ENCODE measurements around the gene MXRA8.

Gene MXRA8

GRCh38 chr1:1399187-1399871, 41.0 kb upstream of the MXRA8 start, which contains the start of gene CCNL2:
Gene CCNL2 (minus strand): TSS chr1:1399335. CDS start chr1:1399306, 29 bp downstream.
- no peaks in the 10 kb centered on the region for H3K27me3 Mint-ChIP-seq
- H3K36me3 Mint-ChIP-seq (ENCODE audit: insufficient read depth): peaks cover 63% of the 10 kb centered on the region
- peak; percentile 95 to 99 for DNase-seq (ENCODE audit: low spot score in 2 of 2)
- peak; percentile 98 for ATAC-seq (replicated peaks; ENCODE audit: extremely low read depth, poor library complexity, severe bottlenecking)
- peak within 1 kb of the TSS; percentile 91 for H3K4me3 Mint-ChIP-seq
- no peaks in the 10 kb centered on the region for H3K9me3 Mint-ChIP-seq
- peak within 1 kb of the TSS; percentile 93 for H3K27ac Mint-ChIP-seq (ENCODE audit: low read depth)
- H3K4me1 Mint-ChIP-seq: peaks cover 46% of the 10 kb centered on the region

DNA sequence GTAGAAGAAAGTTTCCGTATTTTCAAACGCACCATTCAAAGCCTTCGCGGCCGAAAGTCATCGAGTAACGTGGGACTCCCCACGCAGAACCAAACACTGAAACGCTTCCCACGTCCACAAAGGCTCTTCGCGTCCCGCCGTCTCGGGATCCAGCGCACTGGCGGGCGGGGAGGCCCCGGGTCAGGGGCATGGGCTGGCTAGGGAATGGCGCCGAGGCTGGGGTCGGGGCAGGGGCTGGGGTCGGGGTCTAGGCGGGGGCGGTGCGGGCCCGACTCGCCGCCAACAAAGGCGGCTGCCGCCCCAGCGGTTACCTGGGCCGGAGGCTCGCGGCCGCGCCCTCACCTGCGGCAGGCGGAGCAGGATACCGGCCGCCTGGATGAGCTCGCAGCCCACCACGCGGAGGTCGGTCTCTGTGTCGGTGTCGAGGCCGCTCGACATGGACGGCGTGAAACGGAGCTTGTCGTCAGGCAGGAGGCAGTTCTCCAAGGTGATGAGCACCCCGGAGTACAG, 40.4 kb upstream of the MXRA8 start:
- Mint-ChIP-seq H3K9me3 (no peaks in the 10 kb centered on the region), H3K4me3 (peak overlapping the region; percentile 91), H3K27ac (ENCODE audit: low read depth) (peak overlapping the region; percentile 93), H3K4me1 (peaks cover 44% of the 10 kb centered on the region), H3K36me3 (ENCODE audit: insufficient read depth) (peaks cover 63% of the 10 kb centered on the region), H3K27me3 (no peaks in the 10 kb centered on the region)
- ATAC-seq (replicated peaks; ENCODE audit: extremely low read depth, poor library complexity, severe bottlenecking): no peak
- DNase-seq (ENCODE audit: low spot score in 2 of 2): no peak

- Mint-ChIP-seq H3K36me3 (ENCODE audit: insufficient read depth) (peaks cover 64% of the 10 kb centered on the region), H3K9me3 (no peaks in the 10 kb centered on the region), H3K27me3 (no peaks in the 10 kb centered on the region), H3K4me3 (peak overlapping the region; percentile 91), H3K27ac (ENCODE audit: low read depth) (peak overlapping the region; percentile 77), H3K4me1 (peaks cover 40% of the 10 kb centered on the region)
- DNase-seq (ENCODE audit: low spot score in 2 of 2): no peak
- no peak for ATAC-seq (replicated peaks; ENCODE audit: extremely low read depth, poor library complexity, severe bottlenecking)
Measured at GRCh38 chr1:1397839-1398523, 39.6 kb upstream of the MXRA8 start.

DNA sequence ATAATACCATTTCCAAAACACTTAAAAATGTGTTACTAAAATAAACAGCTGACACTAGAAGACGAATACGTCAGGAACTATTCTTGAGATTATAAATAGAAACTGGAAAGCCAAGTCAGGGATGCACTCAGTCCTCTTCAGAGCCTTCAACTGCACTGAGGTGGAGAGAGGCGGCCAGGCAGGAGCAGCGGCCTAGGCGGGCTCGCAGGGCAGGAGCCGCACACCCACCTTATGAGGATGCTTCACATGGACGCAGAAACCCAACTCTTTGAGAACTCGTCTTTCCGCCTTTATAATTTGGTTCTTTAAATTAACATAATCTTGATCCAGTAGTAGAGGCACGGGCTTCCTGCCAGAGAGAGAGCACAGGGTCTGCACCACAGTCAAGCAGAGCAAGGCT, 36.8 kb upstream of the MXRA8 start:
- Mint-ChIP-seq H3K9me3 (no peaks in the 10 kb centered on the region), H3K27me3 (no peaks in the 10 kb centered on the region), H3K36me3 (ENCODE audit: insufficient read depth) (peaks cover 69% of the 10 kb centered on the region), H3K27ac (ENCODE audit: low read depth) (no peak overlapping the region), H3K4me1 (peaks cover 26% of the 10 kb centered on the region), H3K4me3 (no peak overlapping the region)
- ATAC-seq (replicated peaks; ENCODE audit: extremely low read depth, poor library complexity, severe bottlenecking) (no peak), DNase-seq (ENCODE audit: low spot score in 2 of 2) (no peak)

GRCh38 chr1:1394116-1394515, 35.8 kb upstream of the MXRA8 start:
- Mint-ChIP-seq H3K4me1 (peaks cover 18% of the 10 kb centered on the region), H3K36me3 (ENCODE audit: insufficient read depth) (peaks cover 76% of the 10 kb centered on the region), H3K27me3 (no peaks in the 10 kb centered on the region), H3K9me3 (no peaks in the 10 kb centered on the region), H3K4me3 (no peak overlapping the region), H3K27ac (ENCODE audit: low read depth) (no peak overlapping the region)
- ATAC-seq (replicated peaks; ENCODE audit: extremely low read depth, poor library complexity, severe bottlenecking) (no peak), DNase-seq (ENCODE audit: low spot score in 2 of 2) (no peak)

DNA sequence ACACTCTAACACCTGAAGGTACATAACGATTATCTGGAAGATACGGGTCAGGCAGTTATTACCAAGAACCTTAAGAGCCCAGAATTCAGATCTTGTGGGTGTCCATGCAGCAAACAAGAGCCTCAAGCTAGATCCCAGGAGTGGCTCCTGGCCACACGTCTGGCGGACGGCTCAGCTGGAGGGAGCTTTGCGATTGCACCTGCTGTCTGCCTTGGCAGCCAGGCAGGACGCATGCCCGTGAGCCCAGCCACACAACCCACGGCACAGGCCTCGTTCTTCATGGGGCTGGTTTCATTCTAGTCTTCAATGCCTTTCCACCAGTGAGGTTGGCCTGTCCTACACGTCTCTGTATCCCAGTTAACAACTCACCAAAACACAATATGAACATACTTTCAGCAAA, 35.1 kb upstream of the MXRA8 start:
- Mint-ChIP-seq H3K4me3 (no peak overlapping the region), H3K27me3 (no peaks in the 10 kb centered on the region), H3K4me1 (peaks cover 18% of the 10 kb centered on the region), H3K27ac (ENCODE audit: low read depth) (no peak overlapping the region), H3K9me3 (no peaks in the 10 kb centered on the region), H3K36me3 (ENCODE audit: insufficient read depth) (peaks cover 83% of the 10 kb centered on the region)
- no peak for DNase-seq (ENCODE audit: low spot score in 2 of 2)
- ATAC-seq (replicated peaks; ENCODE audit: extremely low read depth, poor library complexity, severe bottlenecking): no peak

GRCh38 chr1:1393014-1393413, 34.7 kb upstream of the MXRA8 start:
- Mint-ChIP-seq H3K4me1 (peaks cover 15% of the 10 kb centered on the region), H3K9me3 (no peaks in the 10 kb centered on the region), H3K36me3 (ENCODE audit: insufficient read depth) (peaks cover 83% of the 10 kb centered on the region), H3K27me3 (no peaks in the 10 kb centered on the region), H3K27ac (ENCODE audit: low read depth) (no peak overlapping the region), H3K4me3 (no peak overlapping the region)
- ATAC-seq (replicated peaks; ENCODE audit: extremely low read depth, poor library complexity, severe bottlenecking): no peak
- DNase-seq (ENCODE audit: low spot score in 2 of 2): no peak

DNA sequence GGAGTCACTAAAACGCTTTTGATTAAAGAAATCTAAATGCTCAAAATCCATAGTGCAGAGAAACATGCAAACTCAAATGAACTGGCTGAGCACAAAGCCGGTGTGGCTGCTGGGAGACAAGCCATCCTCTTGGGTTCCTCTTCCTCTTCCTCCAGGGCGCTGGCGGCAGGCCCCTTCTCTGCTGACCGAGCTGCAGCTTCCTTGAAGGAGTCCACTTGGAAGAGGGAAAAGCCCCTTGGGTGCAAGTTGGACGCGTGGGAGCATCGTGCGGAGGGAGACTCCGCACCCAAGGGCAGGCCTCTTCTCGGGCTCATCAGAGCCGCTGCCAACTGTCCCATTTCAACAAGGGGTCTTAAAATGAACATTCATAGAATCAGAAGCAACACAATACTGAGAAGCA, 32.9 kb upstream of the MXRA8 start:
- Mint-ChIP-seq H3K9me3 (no peaks in the 10 kb centered on the region), H3K27me3 (no peaks in the 10 kb centered on the region), H3K4me1 (peaks cover 11% of the 10 kb centered on the region), H3K36me3 (ENCODE audit: insufficient read depth) (peaks cover 89% of the 10 kb centered on the region), H3K27ac (ENCODE audit: low read depth) (no peak overlapping the region), H3K4me3 (no peak overlapping the region)
- ATAC-seq (replicated peaks; ENCODE audit: extremely low read depth, poor library complexity, severe bottlenecking) (no peak), DNase-seq (ENCODE audit: low spot score in 2 of 2) (no peak)

- Mint-ChIP-seq H3K4me3 (no peak overlapping the region), H3K9me3 (no peaks in the 10 kb centered on the region), H3K27ac (ENCODE audit: low read depth) (no peak overlapping the region), H3K4me1 (peaks cover 10% of the 10 kb centered on the region), H3K36me3 (ENCODE audit: insufficient read depth) (peaks cover 90% of the 10 kb centered on the region), H3K27me3 (no peaks in the 10 kb centered on the region)
- no peak for ATAC-seq (replicated peaks; ENCODE audit: extremely low read depth, poor library complexity, severe bottlenecking)
- no peak for DNase-seq (ENCODE audit: low spot score in 2 of 2)
Measured at GRCh38 chr1:1390675-1391074, 32.3 kb upstream of the MXRA8 start.

DNA sequence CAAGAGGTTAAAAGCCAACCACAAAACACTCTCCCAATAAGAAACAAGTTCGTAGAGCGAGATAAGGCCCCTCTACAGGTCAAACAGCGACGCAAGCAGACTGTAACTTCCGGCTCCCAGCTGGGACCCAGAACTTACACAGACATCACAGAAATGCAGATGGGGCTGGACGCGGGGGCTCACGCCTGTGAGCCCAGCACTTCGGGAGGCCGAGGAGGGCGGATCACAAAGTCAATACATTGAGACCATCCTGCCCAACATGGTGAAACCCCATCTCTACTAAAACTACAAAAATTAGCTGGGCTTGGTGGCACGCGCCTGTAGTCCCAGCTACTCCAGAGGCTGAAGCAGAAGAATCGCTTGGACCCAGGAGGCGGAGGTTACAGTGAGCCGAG, 29.7 kb upstream of the MXRA8 start:
- peaks cover 67% of the 10 kb centered on the region for H3K36me3 Mint-ChIP-seq (ENCODE audit: insufficient read depth)
- DNase-seq (ENCODE audit: low spot score in 2 of 2) (no peak), ATAC-seq (replicated peaks; ENCODE audit: extremely low read depth, poor library complexity, severe bottlenecking) (no peak)
- H3K4me1 Mint-ChIP-seq: no peaks in the 10 kb centered on the region
- H3K4me3 Mint-ChIP-seq: no peak overlapping the region
- H3K27me3 Mint-ChIP-seq: no peaks in the 10 kb centered on the region
- no peak overlapping the region for H3K27ac Mint-ChIP-seq (ENCODE audit: low read depth)
- no peaks in the 10 kb centered on the region for H3K9me3 Mint-ChIP-seq

GRCh38 chr1:1387098-1388077, 29.0 kb upstream of the MXRA8 start:
- Mint-ChIP-seq H3K27ac (ENCODE audit: low read depth) (peak overlapping the region; percentile 49), H3K27me3 (no peaks in the 10 kb centered on the region), H3K4me1 (no peaks in the 10 kb centered on the region), H3K4me3 (no peak overlapping the region), H3K9me3 (no peaks in the 10 kb centered on the region), H3K36me3 (ENCODE audit: insufficient read depth) (peaks cover 60% of the 10 kb centered on the region)
- no peak for ATAC-seq (replicated peaks; ENCODE audit: extremely low read depth, poor library complexity, severe bottlenecking)
- no peak for DNase-seq (ENCODE audit: low spot score in 2 of 2)

- Mint-ChIP-seq H3K4me1 (no peaks in the 10 kb centered on the region), H3K9me3 (no peaks in the 10 kb centered on the region), H3K27ac (ENCODE audit: low read depth) (no peak overlapping the region), H3K36me3 (ENCODE audit: insufficient read depth) (peaks cover 50% of the 10 kb centered on the region), H3K27me3 (no peaks in the 10 kb centered on the region), H3K4me3 (no peak overlapping the region)
- DNase-seq (ENCODE audit: low spot score in 2 of 2): no peak
- ATAC-seq (replicated peaks; ENCODE audit: extremely low read depth, poor library complexity, severe bottlenecking): no peak
Measured at GRCh38 chr1:1385931-1386330, 27.6 kb upstream of the MXRA8 start.

All from central memory CD8-positive, alpha-beta T cell (primary cell).